ENCODE measurements around the gene FAM234A.

FAM234A gene

GRCh38 chr16:285146-286055, 50.8 kb downstream of the FAM234A start:
- H3K4me3 ChIP-seq (ENCODE audit: low read depth in 1 of 5, low read length in 5 of 5): no peak overlapping the region
- no peak overlapping the region for H3K9ac ChIP-seq (ENCODE audit: low read length in 5 of 5)
- peaks cover 0 to 48% (median 32%) of the 10 kb centered on the region in 5 donors for H3K36me3 ChIP-seq (ENCODE audit: control insufficient read depth in 5 of 5, insufficient read depth in 5 of 5, low read length in 5 of 5)
- H3K9me3 ChIP-seq (ENCODE audit: control insufficient read depth in 5 of 5, low read length in 5 of 5): no peaks in the 10 kb centered on the region
- H3K27ac ChIP-seq (ENCODE audit: low read depth, low read length): no peak overlapping the region
- H3K4me1 ChIP-seq (ENCODE audit: control insufficient read depth in 5 of 5, insufficient read depth in 5 of 5, low read length in 5 of 5): peaks cover 0 to 12% (median 12%) of the 10 kb centered on the region in 5 donors
- H3K27me3 ChIP-seq (ENCODE audit: control insufficient read depth in 5 of 5, insufficient read depth in 4 of 5, low read length in 5 of 5): peaks cover 0 to 5% (median 2%) of the 10 kb centered on the region in 5 donors

GRCh38 chr16:286491-287297, 52.1 kb downstream of the FAM234A start:
- Histone ChIP-seq H3K36me3 (ENCODE audit: control insufficient read depth in 5 of 5, insufficient read depth in 5 of 5, low read length in 5 of 5) (peaks cover 0 to 61% (median 45%) of the 10 kb centered on the region in 5 donors), H3K4me3 (ENCODE audit: low read depth in 1 of 5, low read length in 5 of 5) (no peak overlapping the region), H3K27ac (ENCODE audit: low read depth, low read length) (no peak overlapping the region), H3K9ac (ENCODE audit: low read length in 5 of 5) (no peak overlapping the region), H3K27me3 (ENCODE audit: control insufficient read depth in 5 of 5, insufficient read depth in 4 of 5, low read length in 5 of 5) (peaks cover 0 to under 1% (median 0%) of the 10 kb centered on the region in 5 donors), H3K9me3 (ENCODE audit: control insufficient read depth in 5 of 5, low read length in 5 of 5) (no peaks in the 10 kb centered on the region), H3K4me1 (ENCODE audit: control insufficient read depth in 5 of 5, insufficient read depth in 5 of 5, low read length in 5 of 5) (peaks cover 0 to under 1% (median 0%) of the 10 kb centered on the region in 5 donors)

- no peaks in the 10 kb centered on the region for H3K4me1 ChIP-seq (ENCODE audit: control insufficient read depth in 5 of 5, insufficient read depth in 5 of 5, low read length in 5 of 5)
- peaks cover 0 to 68% (median 51%) of the 10 kb centered on the region in 5 donors for H3K36me3 ChIP-seq (ENCODE audit: control insufficient read depth in 5 of 5, insufficient read depth in 5 of 5, low read length in 5 of 5)
- H3K27ac ChIP-seq (ENCODE audit: low read depth, low read length): no peak overlapping the region
- H3K4me3 ChIP-seq (ENCODE audit: low read depth in 1 of 5, low read length in 5 of 5): no peak overlapping the region
- no peaks in the 10 kb centered on the region for H3K9me3 ChIP-seq (ENCODE audit: control insufficient read depth in 5 of 5, low read length in 5 of 5)
- no peak overlapping the region for H3K9ac ChIP-seq (ENCODE audit: low read length in 5 of 5)
- no peaks in the 10 kb centered on the region for H3K27me3 ChIP-seq (ENCODE audit: control insufficient read depth in 5 of 5, insufficient read depth in 4 of 5, low read length in 5 of 5)
These were observed 52.7 kb downstream of the FAM234A start for GRCh38 chr16:287298-287811.

DNA sequence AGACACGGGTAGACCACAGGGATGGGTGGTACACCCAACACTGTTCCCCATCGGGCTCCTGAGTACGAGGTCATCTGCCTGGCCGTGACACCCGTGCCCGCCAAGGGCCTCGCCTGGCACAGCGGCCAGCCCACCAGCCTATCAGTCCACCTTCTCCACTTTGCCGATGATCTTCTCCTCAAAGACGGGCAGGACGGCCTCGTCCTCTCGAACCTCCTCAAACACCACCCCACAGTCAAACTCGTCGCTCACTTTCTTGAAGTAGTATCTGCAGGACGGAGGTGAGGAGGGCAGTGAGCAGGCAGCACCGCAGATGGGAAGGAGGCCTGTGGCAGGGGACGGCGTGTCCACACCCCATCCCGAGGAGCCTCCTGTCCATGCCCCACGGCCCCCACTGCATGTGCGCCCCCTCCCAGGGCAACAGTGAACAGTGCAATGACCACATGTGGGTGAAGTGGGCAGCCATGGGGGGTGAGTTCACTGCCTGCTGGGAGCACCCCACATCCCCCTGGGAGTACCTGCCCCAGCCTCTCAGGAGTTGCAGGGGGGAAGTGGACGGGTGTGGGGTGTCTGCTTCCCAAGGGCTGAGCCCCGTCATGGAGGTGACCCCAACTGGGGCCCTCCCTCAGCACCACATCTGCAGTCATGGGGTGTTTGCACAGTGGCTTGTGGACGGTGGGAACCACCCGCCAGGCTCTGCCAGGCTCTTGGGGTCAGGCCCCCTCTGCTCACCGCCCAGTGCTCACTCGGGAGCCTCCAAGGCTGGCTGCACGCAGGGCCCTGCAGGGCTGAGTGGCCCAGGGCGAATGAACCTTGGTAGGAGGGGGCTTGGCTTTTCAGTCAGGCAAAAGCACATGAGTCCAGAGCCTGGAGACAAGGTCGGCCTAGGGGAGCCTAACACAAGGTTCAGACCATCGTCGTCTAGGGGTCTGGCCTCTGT, 53.6 kb downstream of the FAM234A start:
- no peak overlapping the region for H3K9ac ChIP-seq (ENCODE audit: low read length in 5 of 5)
- H3K4me3 ChIP-seq (ENCODE audit: low read depth in 1 of 5, low read length in 5 of 5): no peak overlapping the region
- H3K36me3 ChIP-seq (ENCODE audit: control insufficient read depth in 5 of 5, insufficient read depth in 5 of 5, low read length in 5 of 5): peaks cover 0 to 77% (median 60%) of the 10 kb centered on the region in 5 donors
- no peak overlapping the region for H3K27ac ChIP-seq (ENCODE audit: low read depth, low read length)
- H3K27me3 ChIP-seq (ENCODE audit: control insufficient read depth in 5 of 5, insufficient read depth in 4 of 5, low read length in 5 of 5): no peaks in the 10 kb centered on the region
- H3K9me3 ChIP-seq (ENCODE audit: control insufficient read depth in 5 of 5, low read length in 5 of 5): no peaks in the 10 kb centered on the region
- no peaks in the 10 kb centered on the region for H3K4me1 ChIP-seq (ENCODE audit: control insufficient read depth in 5 of 5, insufficient read depth in 5 of 5, low read length in 5 of 5)

GRCh38 chr16:289395-289997, 54.9 kb downstream of the FAM234A start:
- Histone ChIP-seq H3K9ac (ENCODE audit: low read length in 5 of 5) (no peak overlapping the region), H3K4me1 (ENCODE audit: control insufficient read depth in 5 of 5, insufficient read depth in 5 of 5, low read length in 5 of 5) (no peaks in the 10 kb centered on the region), H3K27ac (ENCODE audit: low read depth, low read length) (no peak overlapping the region), H3K27me3 (ENCODE audit: control insufficient read depth in 5 of 5, insufficient read depth in 4 of 5, low read length in 5 of 5) (no peaks in the 10 kb centered on the region), H3K36me3 (ENCODE audit: control insufficient read depth in 5 of 5, insufficient read depth in 5 of 5, low read length in 5 of 5) (peaks cover 0 to 84% (median 63%) of the 10 kb centered on the region in 5 donors), H3K4me3 (ENCODE audit: low read depth in 1 of 5, low read length in 5 of 5) (no peak overlapping the region), H3K9me3 (ENCODE audit: control insufficient read depth in 5 of 5, low read length in 5 of 5) (no peaks in the 10 kb centered on the region)

GRCh38 chr16:290015-290680, 55.5 kb downstream of the FAM234A start:
- Histone ChIP-seq H3K9ac (ENCODE audit: low read length in 5 of 5) (no peak overlapping the region), H3K4me3 (ENCODE audit: low read depth in 1 of 5, low read length in 5 of 5) (no peak overlapping the region), H3K36me3 (ENCODE audit: control insufficient read depth in 5 of 5, insufficient read depth in 5 of 5, low read length in 5 of 5) (peaks cover 0 to 81% (median 63%) of the 10 kb centered on the region in 5 donors), H3K9me3 (ENCODE audit: control insufficient read depth in 5 of 5, low read length in 5 of 5) (no peaks in the 10 kb centered on the region), H3K27ac (ENCODE audit: low read depth, low read length) (no peak overlapping the region), H3K27me3 (ENCODE audit: control insufficient read depth in 5 of 5, insufficient read depth in 4 of 5, low read length in 5 of 5) (no peaks in the 10 kb centered on the region), H3K4me1 (ENCODE audit: control insufficient read depth in 5 of 5, insufficient read depth in 5 of 5, low read length in 5 of 5) (no peaks in the 10 kb centered on the region)

DNA sequence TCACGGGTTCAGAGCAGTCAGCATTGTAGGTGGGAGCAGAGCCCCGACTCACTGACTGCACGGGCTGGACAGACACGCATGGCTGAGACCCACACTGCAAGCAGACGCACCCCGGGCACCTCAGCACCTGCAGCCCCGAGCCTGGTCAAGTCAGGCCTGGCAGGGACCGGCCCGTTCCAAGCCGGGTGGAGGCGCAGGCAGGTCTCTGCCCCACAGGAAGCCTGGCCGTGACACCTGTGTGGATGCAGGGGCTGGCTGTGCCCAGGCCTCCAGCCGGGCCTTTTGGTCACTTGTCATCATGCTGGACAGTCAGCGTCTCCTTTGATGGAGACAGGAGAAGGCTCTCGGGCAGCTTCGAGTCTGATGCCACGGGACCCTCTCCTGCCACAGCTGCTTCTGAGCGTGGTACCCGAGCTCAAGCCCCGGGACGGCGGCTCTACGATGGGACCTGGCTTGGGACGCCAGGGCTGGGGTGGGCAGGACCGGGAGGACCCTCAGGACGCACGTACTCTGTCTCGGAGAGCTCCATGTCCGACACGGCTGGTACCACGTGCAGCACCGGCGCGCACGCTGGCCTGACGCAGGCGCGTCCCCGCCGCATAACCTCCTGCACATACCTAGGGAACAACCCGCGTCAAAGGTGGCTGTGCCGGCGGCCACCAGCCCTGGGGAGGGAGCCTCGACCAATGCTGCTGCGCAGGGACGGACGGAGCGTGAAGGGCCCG, 56.2 kb downstream of the FAM234A start:
- Histone ChIP-seq H3K27ac (ENCODE audit: low read depth, low read length) (no peak overlapping the region), H3K9ac (ENCODE audit: low read length in 5 of 5) (no peak overlapping the region), H3K27me3 (ENCODE audit: control insufficient read depth in 5 of 5, insufficient read depth in 4 of 5, low read length in 5 of 5) (no peaks in the 10 kb centered on the region), H3K9me3 (ENCODE audit: control insufficient read depth in 5 of 5, low read length in 5 of 5) (no peaks in the 10 kb centered on the region), H3K4me3 (ENCODE audit: low read depth in 1 of 5, low read length in 5 of 5) (no peak overlapping the region), H3K4me1 (ENCODE audit: control insufficient read depth in 5 of 5, insufficient read depth in 5 of 5, low read length in 5 of 5) (no peaks in the 10 kb centered on the region), H3K36me3 (ENCODE audit: control insufficient read depth in 5 of 5, insufficient read depth in 5 of 5, low read length in 5 of 5) (peaks cover 0 to 78% (median 63%) of the 10 kb centered on the region in 5 donors)

DNA sequence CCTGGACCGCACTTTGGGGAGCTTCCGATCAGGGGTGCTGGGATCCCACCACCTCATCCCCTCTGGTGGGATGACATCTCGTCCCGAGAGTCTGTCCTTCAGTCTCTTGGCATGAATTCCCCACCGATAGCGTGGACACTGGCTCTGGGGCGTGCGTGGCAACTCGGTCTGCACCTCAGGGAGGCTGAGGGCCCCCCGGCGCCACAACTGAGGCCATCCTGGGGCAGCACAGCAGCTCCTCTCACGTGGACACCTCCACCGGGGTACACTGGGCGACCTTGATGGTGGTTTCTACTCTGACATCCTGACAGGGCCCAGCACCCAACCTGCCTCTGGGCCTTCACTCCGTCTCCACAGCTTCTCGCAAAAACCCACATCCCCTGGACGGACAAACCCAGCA, 56.9 kb downstream of the FAM234A start:
- Histone ChIP-seq H3K4me1 (ENCODE audit: control insufficient read depth in 5 of 5, insufficient read depth in 5 of 5, low read length in 5 of 5) (no peaks in the 10 kb centered on the region), H3K27me3 (ENCODE audit: control insufficient read depth in 5 of 5, insufficient read depth in 4 of 5, low read length in 5 of 5) (no peaks in the 10 kb centered on the region), H3K36me3 (ENCODE audit: control insufficient read depth in 5 of 5, insufficient read depth in 5 of 5, low read length in 5 of 5) (peaks cover 0 to 82% (median 67%) of the 10 kb centered on the region in 5 donors)

More for the DNA sequence above, 56.9 kb downstream of the FAM234A start:
- H3K27ac ChIP-seq (ENCODE audit: low read depth, low read length): no peak overlapping the region
- no peak overlapping the region for H3K4me3 ChIP-seq (ENCODE audit: low read depth in 1 of 5, low read length in 5 of 5)
- H3K9me3 ChIP-seq (ENCODE audit: control insufficient read depth in 5 of 5, low read length in 5 of 5): no peaks in the 10 kb centered on the region
- no peak overlapping the region for H3K9ac ChIP-seq (ENCODE audit: low read length in 5 of 5)
